BE2C (cell line): ENCODE measurements around the gene NCK1.

Source experiments
- DNase-seq: peaks from one replicate; pipeline ENCODE4 v3.0.0-alpha.2; 2020
- H3K27me3 ChIP-seq: fragments of 250-450 bp; sonication (Bioruptor Pico); 2 replicates; pipeline ENCODE4 v1.5.1; 2020; ENCODE audit warnings: mild to moderate bottlenecking
- H3K36me3 ChIP-seq: fragments of 250-450 bp; sonication (Bioruptor Pico); 2 replicates; pipeline ENCODE4 v1.5.1; 2020; ENCODE audit warnings: mild to moderate bottlenecking
- H3K4me1 ChIP-seq: fragments of 250-450 bp; sonication (Bioruptor Pico); 2 replicates; pipeline ENCODE4 v1.5.1; 2020
- H3K4me3 ChIP-seq: 2 replicates; pipeline ENCODE4 v1.5.1; 2011; ENCODE audit warnings: low read depth, low read length
- H3K9me3 ChIP-seq: fragments of 250-450 bp; sonication (Bioruptor Pico); 2 replicates; pipeline ENCODE4 v1.5.1; 2020
- TF ChIP-seq, protein P1 (sequence below): IDR thresholded peaks from 2 replicates; pipeline ENCODE4 v1.5.1; 2012; ENCODE audit warnings: mild to moderate bottlenecking, low read depth, low read length

NCK1 gene

DNA sequence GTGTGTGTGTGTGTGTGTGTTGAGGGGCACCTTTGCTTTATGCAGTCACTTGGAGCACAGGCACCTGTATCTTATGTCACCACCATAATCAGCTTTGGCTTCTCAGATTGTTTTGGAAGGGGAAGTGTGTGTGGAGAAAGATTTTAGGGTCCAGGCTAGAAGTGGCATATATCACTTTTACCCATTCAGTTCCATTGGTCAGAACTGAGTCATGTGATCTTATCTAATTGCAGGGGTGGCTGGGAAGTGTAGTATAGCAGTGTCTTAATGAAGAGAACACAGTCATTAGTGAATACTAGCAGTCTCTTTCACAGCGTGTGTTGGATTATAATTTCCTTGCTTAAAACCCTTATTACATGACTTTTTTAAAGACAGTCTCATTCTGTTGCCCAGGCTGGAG is 20.6 kb downstream of the NCK1 start:
- Histone ChIP-seq H3K9me3 (no peaks in the 10 kb centered on the region; the same call in 1 of the 2 replicates), H3K27me3 (no peaks in the 10 kb centered on the region), H3K4me1 (no peaks in the 10 kb centered on the region; the same call in 1 of the 2 replicates), H3K4me3 (no peak overlapping the region), H3K36me3 (peaks cover 3% of the 10 kb centered on the region; the same call in 1 of the 2 replicates)
- no peak for DNase-seq
- TF ChIP-seq, protein P1, sequence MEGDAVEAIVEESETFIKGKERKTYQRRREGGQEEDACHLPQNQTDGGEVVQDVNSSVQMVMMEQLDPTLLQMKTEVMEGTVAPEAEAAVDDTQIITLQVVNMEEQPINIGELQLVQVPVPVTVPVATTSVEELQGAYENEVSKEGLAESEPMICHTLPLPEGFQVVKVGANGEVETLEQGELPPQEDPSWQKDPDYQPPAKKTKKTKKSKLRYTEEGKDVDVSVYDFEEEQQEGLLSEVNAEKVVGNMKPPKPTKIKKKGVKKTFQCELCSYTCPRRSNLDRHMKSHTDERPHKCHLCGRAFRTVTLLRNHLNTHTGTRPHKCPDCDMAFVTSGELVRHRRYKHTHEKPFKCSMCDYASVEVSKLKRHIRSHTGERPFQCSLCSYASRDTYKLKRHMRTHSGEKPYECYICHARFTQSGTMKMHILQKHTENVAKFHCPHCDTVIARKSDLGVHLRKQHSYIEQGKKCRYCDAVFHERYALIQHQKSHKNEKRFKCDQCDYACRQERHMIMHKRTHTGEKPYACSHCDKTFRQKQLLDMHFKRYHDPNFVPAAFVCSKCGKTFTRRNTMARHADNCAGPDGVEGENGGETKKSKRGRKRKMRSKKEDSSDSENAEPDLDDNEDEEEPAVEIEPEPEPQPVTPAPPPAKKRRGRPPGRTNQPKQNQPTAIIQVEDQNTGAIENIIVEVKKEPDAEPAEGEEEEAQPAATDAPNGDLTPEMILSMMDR: no peak

DNA sequence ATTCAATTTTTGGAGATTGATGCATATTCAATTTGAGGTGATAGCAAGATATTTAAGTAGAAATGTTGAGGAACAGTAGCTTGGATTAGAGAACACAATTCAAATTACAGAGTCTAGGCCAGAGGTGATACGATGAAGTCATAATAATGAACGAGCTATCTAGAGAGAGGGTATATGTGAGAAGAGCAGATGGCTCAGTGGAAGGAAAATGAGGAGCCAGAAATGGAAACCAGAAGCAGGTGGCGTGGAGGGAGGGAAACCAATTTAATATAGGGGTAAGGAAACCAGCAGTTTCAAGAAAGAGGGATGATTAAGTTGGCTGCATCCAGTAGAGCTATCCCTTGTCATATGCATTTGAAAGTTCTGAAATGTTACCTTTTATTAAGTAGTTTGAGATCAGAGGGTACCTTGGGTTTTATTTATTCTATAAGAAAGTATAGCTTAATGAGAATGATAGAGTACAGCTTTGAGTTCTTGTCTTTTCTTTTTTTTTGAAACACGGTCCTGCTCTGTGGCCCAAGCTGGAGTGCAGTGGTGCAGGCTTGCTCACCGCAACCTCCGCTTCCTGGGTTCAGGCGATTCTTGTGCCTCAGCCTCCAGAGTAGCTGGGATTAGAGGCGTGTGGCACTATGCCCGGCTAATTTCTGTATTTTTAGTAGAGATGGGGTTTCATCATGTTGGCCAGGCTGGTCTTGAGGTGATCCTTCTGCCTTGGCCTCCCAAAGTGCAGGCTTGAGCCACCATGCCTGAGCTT is 22.1 kb downstream of the NCK1 start:
- TF ChIP-seq, protein P1: no peak
- peaks cover 3% of the 10 kb centered on the region; the same call in 1 of the 2 replicates for H3K36me3 ChIP-seq
- no peaks in the 10 kb centered on the region; the same call in 1 of the 2 replicates for H3K4me1 ChIP-seq
- DNase-seq: no peak
- no peaks in the 10 kb centered on the region for H3K9me3 ChIP-seq
- no peak overlapping the region for H3K4me3 ChIP-seq
- no peaks in the 10 kb centered on the region for H3K27me3 ChIP-seq

DNA sequence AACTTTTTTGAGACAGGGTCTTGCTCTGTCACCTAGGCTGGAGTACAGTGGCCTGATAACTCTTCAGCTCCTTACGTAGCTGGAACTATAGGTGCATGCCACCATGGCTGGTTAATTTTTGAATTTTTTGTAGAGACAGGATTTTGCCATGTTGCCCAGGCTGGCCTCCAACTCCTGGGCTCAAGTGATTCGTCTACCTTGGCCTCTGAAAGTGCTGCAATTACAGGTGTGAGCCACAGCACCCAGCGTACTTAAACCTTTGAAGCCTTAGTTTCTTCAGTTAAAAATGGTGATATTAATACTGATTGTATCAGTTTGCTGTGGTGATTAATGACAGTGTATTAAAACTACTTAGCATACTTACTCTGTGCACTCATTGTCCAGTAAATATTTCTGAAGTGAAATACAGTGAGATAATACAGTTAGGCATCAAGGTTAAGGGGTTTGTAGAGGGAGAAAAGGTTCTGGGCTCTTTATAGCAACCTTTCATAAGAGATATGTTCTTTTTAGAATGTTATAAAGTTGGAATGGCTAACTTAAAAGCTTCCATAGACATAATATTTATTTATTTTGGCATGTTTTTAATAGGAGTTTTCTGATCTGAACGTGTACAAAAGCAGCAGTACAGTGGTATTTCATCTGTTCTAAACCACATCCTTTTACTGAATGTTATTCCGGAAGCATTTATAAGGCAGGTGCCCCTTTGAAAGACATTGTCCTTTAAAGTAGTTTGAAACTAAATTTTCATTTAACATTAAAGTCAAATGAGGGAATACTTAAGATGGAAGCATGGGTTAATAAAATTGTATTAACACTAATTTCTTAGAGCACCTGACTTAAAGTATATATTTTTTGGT is 23.6 kb downstream of the NCK1 start:
- peaks cover 3% of the 10 kb centered on the region; the same call in 1 of the 2 replicates for H3K36me3 ChIP-seq
- no peak overlapping the region for H3K4me3 ChIP-seq
- TF ChIP-seq, protein P1: no peak
- H3K4me1 ChIP-seq: no peaks in the 10 kb centered on the region; the same call in 1 of the 2 replicates
- H3K9me3 ChIP-seq: no peaks in the 10 kb centered on the region; the same call in 1 of the 2 replicates
- no peaks in the 10 kb centered on the region for H3K27me3 ChIP-seq
- DNase-seq: no peak

DNA sequence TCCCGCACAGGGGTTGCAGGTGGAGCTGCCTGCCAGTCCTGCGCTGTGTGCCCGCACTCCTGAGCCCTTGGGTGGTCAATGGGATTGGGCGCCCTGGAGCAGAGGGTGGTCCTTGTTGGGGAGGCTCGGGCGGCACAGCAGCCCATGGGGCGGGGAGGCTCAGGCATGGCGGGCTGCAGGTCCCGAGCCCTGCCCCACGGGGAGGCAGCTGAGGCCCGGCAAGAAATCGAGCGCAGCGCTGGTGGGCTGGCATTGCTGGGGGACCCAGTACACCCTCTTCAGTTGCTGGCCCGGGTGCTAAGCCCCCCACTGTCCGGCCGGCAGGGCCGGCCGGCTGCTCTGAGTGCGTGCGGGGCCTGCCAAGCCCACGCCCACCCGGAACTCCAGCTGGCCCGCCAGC is 27.9 kb downstream of the NCK1 start:
- H3K4me3 ChIP-seq: no peak overlapping the region
- TF ChIP-seq, protein P1: no peak
- peaks cover 5% of the 10 kb centered on the region for H3K9me3 ChIP-seq
- DNase-seq: no peak
- H3K27me3 ChIP-seq: no peaks in the 10 kb centered on the region
- peaks cover 3% of the 10 kb centered on the region; the same call in 1 of the 2 replicates for H3K36me3 ChIP-seq
- no peaks in the 10 kb centered on the region for H3K4me1 ChIP-seq

DNA sequence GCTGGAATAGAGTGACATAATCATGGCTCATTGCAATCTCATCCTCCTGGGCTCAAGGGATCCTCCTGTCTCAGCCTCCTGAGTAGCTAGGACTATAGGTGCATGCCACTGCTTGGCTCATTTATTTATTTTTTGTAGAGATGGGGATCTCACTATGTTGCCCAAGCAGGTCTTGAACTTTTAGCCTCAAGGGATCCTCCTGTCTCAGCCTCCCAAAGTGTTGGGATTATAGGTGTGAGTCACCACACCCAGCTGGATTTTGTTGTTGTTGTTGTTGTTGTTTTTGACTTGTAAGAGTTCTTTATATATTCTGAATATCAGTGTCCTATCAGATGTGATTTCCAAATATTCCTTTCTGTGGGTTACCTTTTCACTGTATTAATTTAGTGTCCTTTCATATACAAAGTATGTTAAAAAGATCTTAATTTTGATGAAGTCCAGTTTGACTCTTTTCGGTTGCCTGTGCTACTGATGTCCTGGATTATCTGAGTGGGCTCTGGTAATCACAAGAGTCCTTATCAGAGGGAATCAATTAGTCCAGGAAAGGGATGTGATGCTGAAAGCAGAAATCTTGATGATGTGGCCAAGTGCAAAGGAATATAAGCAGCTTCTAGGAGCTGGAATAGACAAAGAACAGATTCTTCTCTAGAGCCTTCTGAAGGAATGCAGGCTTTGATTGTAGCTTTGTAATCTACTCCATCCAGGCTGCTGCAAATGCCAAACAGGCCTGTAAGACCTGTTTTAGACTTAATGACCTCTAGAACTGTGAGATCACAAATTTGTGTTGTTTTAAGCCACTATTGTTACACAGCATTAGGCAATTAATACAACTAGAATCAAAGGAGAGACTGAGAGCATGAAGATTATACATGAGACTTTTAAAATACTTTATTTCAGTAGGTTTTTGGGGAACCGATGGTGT is 30.2 kb downstream of the NCK1 start:
- H3K27me3 ChIP-seq: no peaks in the 10 kb centered on the region
- no peaks in the 10 kb centered on the region for H3K4me1 ChIP-seq
- TF ChIP-seq, protein P1: no peak
- H3K36me3 ChIP-seq: no peaks in the 10 kb centered on the region
- no peak overlapping the region for H3K4me3 ChIP-seq
- DNase-seq: no peak
- H3K9me3 ChIP-seq: peaks cover 5% of the 10 kb centered on the region
